Large intestine (tissue), 3 donors: Measurements from ENCODE around the gene OVAAL. TPM values are rescaled to one million over a fixed set of nuclear protein-coding genes. Genes with fewer than 3 reads are reported as not detected.

Source experiments
- DNase-seq, 2 donors: peaks; one replicate each; pipeline versions ENCODE4 v3.0.0 to v3.0.0-alpha.2; 2013
- H3K27ac ChIP-seq: one replicate; pipeline ENCODE4 v1.5.1; 2013; ENCODE audit warnings: low read length
- H3K27me3 ChIP-seq: 2 replicates; pipeline ENCODE4 v1.6.1; 2013; ENCODE audit warnings: low read length; ENCODE audit not compliant: control insufficient read depth, insufficient read depth
- H3K36me3 ChIP-seq: 2 replicates; pipeline ENCODE4 v1.6.1; 2013; ENCODE audit warnings: low read length; ENCODE audit not compliant: control insufficient read depth, insufficient read depth
- H3K4me1 ChIP-seq: one replicate; pipeline ENCODE4 v1.6.1; 2013; ENCODE audit warnings: low read length; ENCODE audit not compliant: control insufficient read depth, insufficient read depth
- H3K4me3 ChIP-seq: one replicate; pipeline ENCODE4 v1.5.1; 2013; ENCODE audit warnings: low read length
- H3K9me3 ChIP-seq: one replicate; pipeline ENCODE4 v1.6.1; 2013; ENCODE audit warnings: mild to moderate bottlenecking, low read depth, low read length, moderate library complexity; ENCODE audit not compliant: control insufficient read depth
- WGBS: methylation state at CpG from one replicate; pipeline ENCODE4 v1.1.5; 2013; ENCODE audit warnings: low lambda C conversion rate; ENCODE audit not compliant: insufficient coverage; 5-methylcytosine and 5-hydroxymethylcytosine counted together
- polyA plus RNA-seq: library from polyadenylated mRNA; unstranded; fragments of 120-200 nt; gene quantifications from one replicate; pipeline ENCODE4 v1.2.1, GENCODE V29; 2013

OVAAL gene
- polyA plus RNA-seq, 1 donor = not detected

- WGBS = no CpG with 5 or more reads among the region's 2 CpGs
- no peaks in the 10 kb centered on the region for H3K36me3 ChIP-seq
- no peak overlapping the region for H3K4me3 ChIP-seq
- DNase-seq = no peak
- H3K9me3 ChIP-seq = no peaks in the 10 kb centered on the region
- peaks cover 27% of the 10 kb centered on the region for H3K4me1 ChIP-seq
- H3K27ac ChIP-seq = no peak overlapping the region
- H3K27me3 ChIP-seq = no peaks in the 10 kb centered on the region
These were observed 33.1 kb upstream of the OVAAL start for GRCh38 chr1:180525715-180526039.

- WGBS = 0% methylated on average over 1 of the region's 5 CpGs
- Histone ChIP-seq H3K9me3 (no peaks in the 10 kb centered on the region), H3K4me3 (no peak overlapping the region), H3K36me3 (no peaks in the 10 kb centered on the region), H3K27ac (no peak overlapping the region), H3K4me1 (peaks cover 27% of the 10 kb centered on the region), H3K27me3 (no peaks in the 10 kb centered on the region)
- peak in 1 of 2 donors; percentile 79 for DNase-seq
These were observed 31.6 kb upstream of the OVAAL start for GRCh38 chr1:180527101-180527669.

GRCh38 chr1:180528868-180529470, 29.8 kb upstream of the OVAAL start:
- H3K27ac ChIP-seq = no peak overlapping the region
- H3K4me3 ChIP-seq = no peak overlapping the region

GRCh38 chr1:180530501-180530900, 28.3 kb upstream of the OVAAL start:
- Histone ChIP-seq H3K27me3 (no peaks in the 10 kb centered on the region), H3K36me3 (no peaks in the 10 kb centered on the region), H3K27ac (no peak overlapping the region), H3K4me1 (peaks cover 21% of the 10 kb centered on the region), H3K4me3 (no peak overlapping the region), H3K9me3 (no peaks in the 10 kb centered on the region)
- WGBS = no CpG with 5 or more reads among the region's 5 CpGs
- peak in 1 of 2 donors; percentile 59 for DNase-seq

More at GRCh38 chr1:180528868-180529470, 29.8 kb upstream of the OVAAL start:
- H3K4me1 ChIP-seq = peaks cover 21% of the 10 kb centered on the region
- WGBS = 90% methylated on average over 3 of the region's 11 CpGs
- no peaks in the 10 kb centered on the region for H3K36me3 ChIP-seq
- H3K9me3 ChIP-seq = no peaks in the 10 kb centered on the region
- no peak for DNase-seq
- H3K27me3 ChIP-seq = no peaks in the 10 kb centered on the region

- Histone ChIP-seq H3K4me3 (no peak overlapping the region), H3K9me3 (no peaks in the 10 kb centered on the region), H3K36me3 (no peaks in the 10 kb centered on the region), H3K4me1 (peaks cover 3% of the 10 kb centered on the region), H3K27ac (no peak overlapping the region), H3K27me3 (no peaks in the 10 kb centered on the region)
- WGBS = 80% methylated on average over 2 of the region's 5 CpGs
- DNase-seq = no peak
These were observed 25.9 kb upstream of the OVAAL start for GRCh38 chr1:180532854-180533253.

GRCh38 chr1:180533266-180533987, 25.3 kb upstream of the OVAAL start:
- H3K4me3 ChIP-seq = no peak overlapping the region
- WGBS = 53% methylated on average over 4 of the region's 10 CpGs
- no peak overlapping the region for H3K27ac ChIP-seq
- peak in 1 of 2 donors; percentile 56 for DNase-seq
- no peaks in the 10 kb centered on the region for H3K9me3 ChIP-seq
- H3K36me3 ChIP-seq = no peaks in the 10 kb centered on the region
- no peaks in the 10 kb centered on the region for H3K27me3 ChIP-seq
- peaks cover 3% of the 10 kb centered on the region for H3K4me1 ChIP-seq

GRCh38 chr1:180534214-180534613, 24.6 kb upstream of the OVAAL start:
- no peaks in the 10 kb centered on the region for H3K36me3 ChIP-seq
- H3K9me3 ChIP-seq = no peaks in the 10 kb centered on the region
- peaks cover 3% of the 10 kb centered on the region for H3K4me1 ChIP-seq

GRCh38 chr1:180535418-180535999, 23.3 kb upstream of the OVAAL start:
- H3K4me1 ChIP-seq = no peaks in the 10 kb centered on the region
- no peak for DNase-seq
- H3K27me3 ChIP-seq = no peaks in the 10 kb centered on the region
- no peaks in the 10 kb centered on the region for H3K36me3 ChIP-seq
- H3K4me3 ChIP-seq = no peak overlapping the region
- WGBS = no CpG with 5 or more reads among the region's 5 CpGs
- no peaks in the 10 kb centered on the region for H3K9me3 ChIP-seq
- no peak overlapping the region for H3K27ac ChIP-seq

More at GRCh38 chr1:180534214-180534613, 24.6 kb upstream of the OVAAL start:
- WGBS = no CpG with 5 or more reads among the region's 7 CpGs
- H3K27me3 ChIP-seq = no peaks in the 10 kb centered on the region
- no peak overlapping the region for H3K27ac ChIP-seq
- H3K4me3 ChIP-seq = no peak overlapping the region
- DNase-seq = no peak

GRCh38 chr1:180536821-180537372, 21.9 kb upstream of the OVAAL start:
- WGBS = 100% methylated on average over 1 of the region's 7 CpGs
- Histone ChIP-seq H3K27me3 (no peaks in the 10 kb centered on the region), H3K27ac (no peak overlapping the region), H3K9me3 (no peaks in the 10 kb centered on the region), H3K36me3 (no peaks in the 10 kb centered on the region), H3K4me3 (no peak overlapping the region), H3K4me1 (no peaks in the 10 kb centered on the region)
- no peak for DNase-seq

- H3K4me3 ChIP-seq = no peak overlapping the region
- no peaks in the 10 kb centered on the region for H3K9me3 ChIP-seq
- DNase-seq = no peak
- no peaks in the 10 kb centered on the region for H3K36me3 ChIP-seq
- WGBS = no CpG with 5 or more reads among the region's 7 CpGs
- no peaks in the 10 kb centered on the region for H3K27me3 ChIP-seq
- H3K4me1 ChIP-seq = no peaks in the 10 kb centered on the region
- no peak overlapping the region for H3K27ac ChIP-seq
These were observed 19.6 kb upstream of the OVAAL start for GRCh38 chr1:180539136-180539535.
